Ovary (tissue), 9 donors: ENCODE results near the gene MRPL1. TPM values are rescaled to one million over a fixed set of nuclear protein-coding genes. Genes with fewer than 3 reads are reported as not detected.

Source experiments
- DNase-seq, 5 donors: peaks; one replicate each; pipeline ENCODE4 v3.0.0-alpha.2; 2019 to 2020
- H3K27ac ChIP-seq, 2 donors: fragments of 200-600 bp; one replicate each; pipeline versions ENCODE4 v1.5.1 to v1.8.0; 2019 to 2022
- H3K27me3 ChIP-seq: fragments of 200-600 bp; one replicate; pipeline ENCODE4 v1.8.0; 2022
- H3K36me3 ChIP-seq: fragments of 200-600 bp; sonication (generic); one replicate; pipeline ENCODE4 v1.5.1; 2019
- H3K4me1 ChIP-seq: one replicate; pipeline ENCODE4 v1.8.1; 2013; ENCODE audit warnings: mild to moderate bottlenecking, moderate library complexity; ENCODE audit not compliant: insufficient read depth
- H3K4me3 ChIP-seq: fragments of 200-600 bp; sonication (generic); one replicate; pipeline ENCODE4 v1.5.1; 2017
- H3K9me3 ChIP-seq, 2 donors: fragments of 200-600 bp in 1 of 2; sonication (generic) in 1 of 2; one replicate each; pipeline versions ENCODE4 v1.5.1 to v1.8.1; 2013 to 2019; ENCODE audit warnings: mild to moderate bottlenecking in 1 of 2, moderate library complexity in 1 of 2
- EP300 ChIP-seq: sonication (generic); formaldehyde crosslinking; IDR thresholded peaks from one replicate; pipeline ENCODE4 v1.6.1; 2017; ENCODE audit warnings: antibody characterized with exemption
- POLR2A ChIP-seq: fragments of 450-650 bp; IDR thresholded peaks from one replicate; pipeline ENCODE4 v1.6.1; 2017; ENCODE audit warnings: antibody characterized with exemption, mild to moderate bottlenecking, moderate library complexity
- WGBS, 3 donors: extraction: QIAGEN DNeasy Blood & Tissue Kit in 1 of 3; methylation state at CpG; one replicate each; pipeline versions ENCODE4 v1.1.5 to v1.1.7; 2013 to 2017; 5-methylcytosine and 5-hydroxymethylcytosine counted together
- intact Hi-C, 4 donors: fragments of 100-400 bp; cut with DNase I; formaldehyde crosslinking; loops; one replicate each; pipeline versions ENCODE4 v1.11.0 to v1.15.1; 2022 to 2023
- polyA plus RNA-seq, 2 donors: library from polyadenylated mRNA; stranded (reverse); fragments of 200-250 nt in 1 of 2; fragments of 350-450 nt in 1 of 2; fragmentation: Illumina TruSeq in 1 of 2; extraction: RNeasy Lipid Tissue Mini Kit (QIAGEN cat#74804) in 1 of 2; gene quantifications; one replicate each; pipeline ENCODE4 v1.2.3, GENCODE V29; 2013 to 2014
- total RNA-seq, 7 donors: library from RNA; depleted of rRNA in 2 of 7; stranded (reverse); fragments of >200 nt in 2 of 7; fragmentation: NEBNext Ultra II Directional in 3 of 7; extraction: Animal tissue kit (Norgen Biotek cat#: 25700) in 3 of 7; gene quantifications; one replicate each; pipeline versions ENCODE4 v1.1.0 to v1.2.4, GENCODE V29; 2016 to 2023
- TF ChIP-seq, protein P1 (sequence below), 3 donors: fragments of 450-650 bp in 2 of 3; fragments of 200-600 bp in 1 of 3; IDR thresholded peaks; one replicate each; pipeline versions ENCODE4 v1.5.1 to v1.8.0; 2016 to 2022; ENCODE audit warnings: antibody characterized with exemption in 3 of 3, mild to moderate bottlenecking in 1 of 3
- donor health status: DM: no; HTN: no; CAD: no; lungs with moderate emphysema.
- donor health status: DM: no; HTN: no; CAD: no.
- donor health status: Bipolar disorder and iron deficiency.
- donor health status: DM: yes; HTN: yes; CAD: no.
- donor health status: DM: no; HTN: no; CAD: no.
- donor health status: DM: yes; HTN: yes; CAD: no.

MRPL1 gene
- total and polyA plus RNA-seq, 9 donors: 14.5 to 31.4 (median 24.3) TPM

DNA sequence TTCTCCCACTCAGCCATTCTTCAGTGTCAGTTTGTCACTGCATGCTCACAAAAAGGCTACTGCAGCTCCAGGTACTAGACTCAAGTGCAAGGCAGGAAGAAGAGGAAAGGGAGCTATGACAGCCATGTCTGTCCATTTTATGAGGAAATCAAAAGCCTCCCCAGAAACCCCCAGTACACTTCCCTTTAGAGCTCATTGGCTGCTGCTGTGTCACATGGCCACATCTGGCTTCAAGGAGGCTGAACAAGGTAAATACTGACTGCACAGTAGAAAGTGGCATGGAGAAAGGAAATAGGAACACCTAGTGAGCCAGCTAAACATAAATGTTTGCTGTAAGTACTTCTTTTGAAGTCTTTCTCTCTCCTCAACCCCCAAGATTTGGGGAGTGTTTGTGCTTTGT lies 127.3 kb downstream of the MRPL1 start:
- H3K4me1 ChIP-seq: no peaks in the 10 kb centered on the region
- DNase-seq: no peak
- intact Hi-C loops: no loop called here
- no peak for TF ChIP-seq POLR2A
- TF ChIP-seq, protein P1, sequence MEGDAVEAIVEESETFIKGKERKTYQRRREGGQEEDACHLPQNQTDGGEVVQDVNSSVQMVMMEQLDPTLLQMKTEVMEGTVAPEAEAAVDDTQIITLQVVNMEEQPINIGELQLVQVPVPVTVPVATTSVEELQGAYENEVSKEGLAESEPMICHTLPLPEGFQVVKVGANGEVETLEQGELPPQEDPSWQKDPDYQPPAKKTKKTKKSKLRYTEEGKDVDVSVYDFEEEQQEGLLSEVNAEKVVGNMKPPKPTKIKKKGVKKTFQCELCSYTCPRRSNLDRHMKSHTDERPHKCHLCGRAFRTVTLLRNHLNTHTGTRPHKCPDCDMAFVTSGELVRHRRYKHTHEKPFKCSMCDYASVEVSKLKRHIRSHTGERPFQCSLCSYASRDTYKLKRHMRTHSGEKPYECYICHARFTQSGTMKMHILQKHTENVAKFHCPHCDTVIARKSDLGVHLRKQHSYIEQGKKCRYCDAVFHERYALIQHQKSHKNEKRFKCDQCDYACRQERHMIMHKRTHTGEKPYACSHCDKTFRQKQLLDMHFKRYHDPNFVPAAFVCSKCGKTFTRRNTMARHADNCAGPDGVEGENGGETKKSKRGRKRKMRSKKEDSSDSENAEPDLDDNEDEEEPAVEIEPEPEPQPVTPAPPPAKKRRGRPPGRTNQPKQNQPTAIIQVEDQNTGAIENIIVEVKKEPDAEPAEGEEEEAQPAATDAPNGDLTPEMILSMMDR (IDR thresholded peaks at IDR 0.05): no peak
- TF ChIP-seq EP300: no peak
- no peaks in the 10 kb centered on the region for H3K27me3 ChIP-seq
- no peaks in the 10 kb centered on the region for H3K36me3 ChIP-seq
- no peak overlapping the region for H3K4me3 ChIP-seq
- no peak overlapping the region for H3K27ac ChIP-seq
- no peaks in the 10 kb centered on the region for H3K9me3 ChIP-seq

DNA sequence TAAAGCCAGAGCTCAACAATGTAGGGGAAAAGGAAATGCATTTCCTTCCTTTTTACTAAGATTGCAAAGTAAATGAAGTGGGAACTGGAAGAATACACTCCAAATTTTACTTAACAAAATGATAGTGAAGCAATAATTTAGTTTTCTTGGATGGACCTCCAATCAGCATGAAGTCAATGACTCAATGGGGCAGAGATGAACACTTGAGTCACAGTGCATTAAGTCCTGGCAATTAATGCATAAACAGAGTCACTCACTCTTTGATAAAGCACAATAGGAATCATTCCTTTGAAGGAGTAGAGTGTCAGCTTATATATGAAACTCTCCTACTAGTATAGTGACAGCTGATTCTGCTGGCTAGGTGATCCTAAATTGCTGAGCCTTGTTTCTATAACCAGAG lies 127.8 kb downstream of the MRPL1 start:
- no peak overlapping the region for H3K27ac ChIP-seq
- DNase-seq: no peak
- H3K36me3 ChIP-seq: no peaks in the 10 kb centered on the region
- H3K4me3 ChIP-seq: no peak overlapping the region
- intact Hi-C loops: no loop called here
- H3K9me3 ChIP-seq: no peaks in the 10 kb centered on the region
- H3K4me1 ChIP-seq: no peaks in the 10 kb centered on the region
- TF ChIP-seq POLR2A (no peak), EP300 (no peak)
- TF ChIP-seq, protein P1 (IDR thresholded peaks at IDR 0.05): no peak
- H3K27me3 ChIP-seq: no peaks in the 10 kb centered on the region

DNA sequence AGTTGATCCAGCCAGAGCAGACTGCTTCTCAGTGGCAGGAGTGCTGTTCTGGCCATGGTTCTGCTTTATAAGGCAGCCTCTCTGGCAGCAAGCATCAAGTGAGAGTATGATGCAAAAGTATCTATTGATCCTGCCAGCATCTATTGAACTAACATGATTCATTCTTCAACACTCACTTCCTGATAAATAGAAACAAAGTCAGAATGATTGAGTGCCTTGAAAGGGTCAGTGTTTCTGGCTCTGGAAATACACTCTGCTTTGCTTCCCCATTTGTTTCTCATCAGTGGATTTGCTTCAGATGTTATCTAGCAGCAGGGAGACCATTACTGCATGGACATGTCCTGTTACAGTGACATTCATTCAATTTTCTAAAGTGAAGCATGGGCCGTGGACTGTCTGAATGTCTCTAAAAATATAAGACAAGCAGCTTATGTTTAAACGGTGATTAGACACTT lies 128.3 kb downstream of the MRPL1 start:
- Histone ChIP-seq H3K36me3 (no peaks in the 10 kb centered on the region), H3K9me3 (no peaks in the 10 kb centered on the region), H3K4me3 (no peak overlapping the region), H3K27me3 (no peaks in the 10 kb centered on the region), H3K27ac (no peak overlapping the region), H3K4me1 (no peaks in the 10 kb centered on the region)
- no peak for DNase-seq
- TF ChIP-seq POLR2A (no peak), EP300 (no peak)
- TF ChIP-seq, protein P1 (IDR thresholded peaks at IDR 0.05): no peak
- WGBS, 3 donors: 46 to 54% (median 47%) methylated on average over 2 of the region's 2 CpGs
- intact Hi-C loops: no loop called here

DNA sequence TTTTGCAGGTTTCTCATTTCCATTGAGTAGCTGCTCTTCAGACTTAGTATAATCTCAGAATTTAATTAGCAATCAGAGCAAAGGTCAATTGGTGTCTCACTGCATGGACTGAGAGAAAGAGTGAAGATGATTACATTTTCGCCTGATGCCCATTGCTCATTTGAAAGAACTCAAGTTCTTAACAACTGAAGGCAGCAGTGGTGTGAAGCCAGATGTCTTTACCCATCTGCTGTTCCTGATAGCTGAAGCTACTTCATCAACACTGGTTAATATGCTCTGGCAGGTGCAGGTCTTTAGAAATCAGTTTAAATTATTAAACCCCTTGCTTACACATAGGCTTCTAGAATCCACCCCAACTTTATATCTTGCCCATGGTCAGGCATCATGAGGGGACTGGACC lies 130.0 kb downstream of the MRPL1 start:
- intact Hi-C loops: no loop called here
- no peaks in the 10 kb centered on the region for H3K27me3 ChIP-seq
- no peak overlapping the region for H3K4me3 ChIP-seq
- no peaks in the 10 kb centered on the region for H3K36me3 ChIP-seq
- no peak for TF ChIP-seq POLR2A
- TF ChIP-seq, protein P1 (IDR thresholded peaks at IDR 0.05): no peak
- no peak for TF ChIP-seq EP300
- H3K4me1 ChIP-seq: no peaks in the 10 kb centered on the region
- no peak for DNase-seq
- WGBS, 3 donors: 87 to 100% (median 92%) methylated on average over 1 of the region's 1 CpG
- no peaks in the 10 kb centered on the region for H3K9me3 ChIP-seq
- H3K27ac ChIP-seq: no peak overlapping the region
